Fibroblast of lung (primary cell): Measurements from ENCODE around the gene PSMG4. TPM values are rescaled to one million over a fixed set of nuclear protein-coding genes. Genes with fewer than 3 reads are reported as not detected.

Experiments used
- DNase-seq, 2 donors: peaks; one replicate each; pipeline versions ENCODE4 v3.0.0 to v3.0.0-alpha.2; 2010; ENCODE audit warnings: low read depth in 2 of 2
- H2AFZ ChIP-seq: 2 replicates; pipeline ENCODE4 v1.5.1; 2012; ENCODE audit warnings: low read length, control low read depth, inconsistent platforms
- H3K27ac ChIP-seq: 2 replicates; pipeline ENCODE4 v1.5.1; 2011; ENCODE audit warnings: low read length, control low read depth; ENCODE audit not compliant: insufficient read depth
- H3K27me3 ChIP-seq: 2 replicates; pipeline ENCODE4 v1.5.1; 2011; ENCODE audit warnings: mild to moderate bottlenecking, low read length; ENCODE audit not compliant: control insufficient read depth, insufficient read depth
- H3K36me3 ChIP-seq: 2 replicates; pipeline ENCODE4 v1.5.1; 2011; ENCODE audit warnings: low read length; ENCODE audit not compliant: control insufficient read depth, insufficient read depth
- H3K4me1 ChIP-seq: 2 replicates; pipeline ENCODE4 v1.5.1; 2011; ENCODE audit warnings: low read length; ENCODE audit not compliant: control insufficient read depth, insufficient read depth; ENCODE audit errors: extremely low read depth
- H3K4me2 ChIP-seq: 2 replicates; pipeline ENCODE4 v1.5.1; 2011; ENCODE audit warnings: low read length, control low read depth; ENCODE audit not compliant: insufficient read depth; ENCODE audit errors: extremely low read depth
- H3K4me3 ChIP-seq, 4 experiments: fragments of 200-600 bp in 1 of 4; sonication (generic) in 1 of 4; replicated peaks in 1 of 4; 2 replicates each; pipeline ENCODE4 v1.5.1; 2011 to 2016; ENCODE audit warnings: low read length in 4 of 4, low read depth in 3 of 4, mild to moderate bottlenecking in 3 of 4, control low read depth in 2 of 4, inconsistent platforms in 1 of 4, mixed read lengths in 1 of 4; ENCODE audit not compliant: insufficient read depth in 1 of 4; ENCODE audit errors: control extremely low read depth in 1 of 4
- H3K79me2 ChIP-seq: 2 replicates; pipeline ENCODE4 v1.5.1; 2012; ENCODE audit warnings: mild to moderate bottlenecking, low read length, inconsistent platforms; ENCODE audit not compliant: control insufficient read depth, insufficient read depth
- H3K9ac ChIP-seq: 2 replicates; pipeline ENCODE4 v1.5.1; 2011; ENCODE audit warnings: mild to moderate bottlenecking, low read length, control low read depth; ENCODE audit not compliant: insufficient read depth
- H3K9me3 ChIP-seq: 2 replicates; pipeline ENCODE4 v1.5.1; 2012; ENCODE audit warnings: low read depth, low read length; ENCODE audit not compliant: control insufficient read depth, insufficient read depth
- H4K20me1 ChIP-seq: 2 replicates; pipeline ENCODE4 v1.5.1; 2011; ENCODE audit warnings: low read length; ENCODE audit not compliant: control insufficient read depth, insufficient read depth; ENCODE audit errors: extremely low read depth
- CTCF ChIP-seq, 2 donors: IDR thresholded peaks in 1 of 2; conservative IDR thresholded peaks in 1 of 2; 1 replicate in 1 of 2; 2 replicates in 1 of 2; pipeline ENCODE4 v1.5.1; 2011 to 2012; ENCODE audit warnings: low read length in 2 of 2, control low read depth in 1 of 2, inconsistent platforms in 1 of 2, low read depth in 1 of 2, mild to moderate bottlenecking in 1 of 2
- EZH2 ChIP-seq: IDR thresholded peaks from 2 replicates; pipeline ENCODE4 v1.5.1; 2012; ENCODE audit warnings: low read length, control low read depth, mild to moderate bottlenecking; ENCODE audit errors: missing control alignments
- polyA plus RNA-seq, 2 donors: library from polyadenylated mRNA; depleted of rRNA in 1 of 2; stranded (reverse) in 1 of 2; unstranded in 1 of 2; fragments of >200 nt; gene quantifications; 2 replicates each; pipeline ENCODE4 v1.2.1, GENCODE V29; 2011 to 2012; ENCODE audit warnings: missing spikeins in 1 of 2
- total RNA-seq: library from RNA; depleted of rRNA; stranded (reverse); fragments of >200 nt; gene quantifications from 2 replicates; pipeline ENCODE4 v1.2.1, GENCODE V29; 2014

PSMG4 gene
- total and polyA plus RNA-seq, 2 donors (not counting 1 experiment from before 2014, with no cell fraction given), result 12.5 to 34.2 TPM

- Histone ChIP-seq H3K27ac (no peak overlapping the region), H2AFZ (no peak overlapping the region), H3K27me3 (no peaks in the 10 kb centered on the region), H3K36me3 (no peaks in the 10 kb centered on the region), H3K4me1 (peaks cover under 1% of the 10 kb centered on the region), H3K9ac (no peak overlapping the region), H3K4me2 (no peak overlapping the region), H3K4me3 (no peak overlapping the region), H4K20me1 (no peaks in the 10 kb centered on the region), H3K79me2 (no peaks in the 10 kb centered on the region), H3K9me3 (no peaks in the 10 kb centered on the region)
- DNase-seq, result peak in 1 of 2 donors; percentile 75
- TF ChIP-seq CTCF (conservative IDR thresholded peaks at IDR 0.05 in 1 of 2, IDR thresholded peaks at IDR 0.05 in 1 of 2; ENCODE audit: low read depth in 1 of 2, low read length in 2 of 2), result no peak
- TF ChIP-seq EZH2, result no peak
Measured at GRCh38 chr6:3287308-3287707, 28.6 kb downstream of the PSMG4 start.

- Histone ChIP-seq H3K27me3 (no peaks in the 10 kb centered on the region), H3K4me2 (no peak overlapping the region), H4K20me1 (no peaks in the 10 kb centered on the region), H3K27ac (no peak overlapping the region), H3K9me3 (no peaks in the 10 kb centered on the region), H2AFZ (no peak overlapping the region), H3K79me2 (no peaks in the 10 kb centered on the region), H3K4me1 (no peaks in the 10 kb centered on the region), H3K36me3 (no peaks in the 10 kb centered on the region), H3K9ac (no peak overlapping the region), H3K4me3 (no peak overlapping the region)
- DNase-seq, result no peak
- no peak for TF ChIP-seq CTCF (conservative IDR thresholded peaks at IDR 0.05 in 1 of 2, IDR thresholded peaks at IDR 0.05 in 1 of 2; ENCODE audit: low read depth in 1 of 2, low read length in 2 of 2)
- TF ChIP-seq EZH2, result no peak
Measured at GRCh38 chr6:3287976-3288707, 29.4 kb downstream of the PSMG4 start.

- Histone ChIP-seq H4K20me1 (no peaks in the 10 kb centered on the region), H3K79me2 (no peaks in the 10 kb centered on the region), H3K27me3 (no peaks in the 10 kb centered on the region), H3K9ac (no peak overlapping the region), H2AFZ (no peak overlapping the region), H3K27ac (no peak overlapping the region), H3K36me3 (no peaks in the 10 kb centered on the region), H3K4me3 (no peak overlapping the region), H3K4me2 (no peak overlapping the region), H3K4me1 (no peaks in the 10 kb centered on the region), H3K9me3 (no peaks in the 10 kb centered on the region)
- DNase-seq, result no peak
- TF ChIP-seq CTCF (conservative IDR thresholded peaks at IDR 0.05 in 1 of 2, IDR thresholded peaks at IDR 0.05 in 1 of 2; ENCODE audit: low read depth in 1 of 2, low read length in 2 of 2), result no peak
- no peak for TF ChIP-seq EZH2
Measured at GRCh38 chr6:3288711-3289663, 30.2 kb downstream of the PSMG4 start.
